GM23338 (cell line): ENCODE results near the gene GFRA1. TPM values are rescaled to one million over a fixed set of nuclear protein-coding genes. Genes with fewer than 3 reads are reported as not detected.
"Not testable (repeated sequence)": the region's sequence is repeated elsewhere in the genome, so short reads cannot be mapped to it uniquely, and the experiment has no call there.

ENCODE experiments used
- ATAC-seq: fragments of 200-7000 bp; cut with Tn5 transposase; 3 replicates; pipeline ENCODE4 v1.9.1; 2020
- DNase-seq: peaks from one replicate; pipeline ENCODE4 v3.0.0-alpha.2; 2015; ENCODE audit warnings: low spot score
- H2AFZ ChIP-seq: fragments of 200-600 bp; sonication (generic); 2 replicates; pipeline ENCODE4 v1.8.0; 2016; ENCODE audit warnings: antibody characterized with exemption, mild to moderate bottlenecking, moderate library complexity
- H3F3A ChIP-seq: fragments of 200-600 bp; sonication (generic); replicated peaks from 2 replicates; pipeline ENCODE4 v1.8.0; 2017; ENCODE audit warnings: antibody characterized with exemption, mixed run types, low read depth
- H3K27ac ChIP-seq: fragments of 200-600 bp; sonication (generic); 2 replicates; pipeline ENCODE4 v1.6.1; 2016; ENCODE audit warnings: low read depth
- H3K27me3 ChIP-seq: fragments of 200-600 bp; sonication (generic); 2 replicates; pipeline ENCODE4 v1.8.0; 2016; ENCODE audit warnings: mild to moderate bottlenecking, mixed run types, moderate library complexity; ENCODE audit not compliant: insufficient read depth
- H3K36me3 ChIP-seq: fragments of 200-600 bp; sonication (generic); 2 replicates; pipeline ENCODE4 v1.8.0; 2016; ENCODE audit warnings: mild to moderate bottlenecking; ENCODE audit not compliant: insufficient read depth
- H3K4me1 ChIP-seq: fragments of 200-600 bp; sonication (generic); 2 replicates; pipeline ENCODE4 v1.8.0; 2016; ENCODE audit warnings: mild to moderate bottlenecking, moderate library complexity; ENCODE audit not compliant: insufficient read depth
- H3K4me2 ChIP-seq: fragments of 200-600 bp; sonication (generic); 2 replicates; pipeline ENCODE4 v1.7.1; 2017; ENCODE audit warnings: mixed run types
- H3K4me3 ChIP-seq: fragments of 200-600 bp; sonication (generic); 2 replicates; pipeline ENCODE4 v1.6.1; 2016; ENCODE audit warnings: mixed run types
- H3K79me2 ChIP-seq: fragments of 200-600 bp; sonication (generic); replicated peaks from 2 replicates; pipeline ENCODE4 v1.8.0; 2017; ENCODE audit warnings: mild to moderate bottlenecking; ENCODE audit not compliant: insufficient read depth
- H3K9me2 ChIP-seq: fragments of 200-600 bp; sonication (generic); 2 replicates; pipeline ENCODE4 v1.8.0; 2017; ENCODE audit not compliant: insufficient read depth
- H4K20me1 ChIP-seq: fragments of 200-600 bp; sonication (generic); replicated peaks from 2 replicates; pipeline ENCODE4 v1.8.0; 2017; ENCODE audit warnings: mild to moderate bottlenecking; ENCODE audit not compliant: insufficient read depth
- H3K27ac Mint-ChIP-seq: 2 replicates; pipeline ENCODE4 v1.8.0; 2020; ENCODE audit warnings: inconsistent platforms, mild to moderate bottlenecking, moderate library complexity, mixed read lengths
- H3K27me3 Mint-ChIP-seq: 3 replicates; pipeline ENCODE4 v1.8.0; 2022; ENCODE audit warnings: low read depth, mild to moderate bottlenecking, moderate library complexity, mixed read lengths, inconsistent platforms; ENCODE audit not compliant: insufficient read depth, poor library complexity
- H3K36me3 Mint-ChIP-seq: 3 replicates; pipeline ENCODE4 v1.8.0; 2021; ENCODE audit warnings: low read depth, mild to moderate bottlenecking, inconsistent platforms, moderate library complexity, mixed read lengths
- H3K4me1 Mint-ChIP-seq: 3 replicates; pipeline ENCODE4 v1.8.0; 2020; ENCODE audit warnings: mild to moderate bottlenecking, inconsistent platforms, mixed read lengths
- H3K4me3 Mint-ChIP-seq: 3 replicates; pipeline ENCODE4 v1.8.0; 2021; ENCODE audit warnings: moderate library complexity, mild to moderate bottlenecking, inconsistent platforms, mixed read lengths
- H3K9me3 Mint-ChIP-seq: 3 replicates; pipeline ENCODE4 v1.8.0; 2020; ENCODE audit warnings: moderate library complexity, mild to moderate bottlenecking, inconsistent platforms, mixed read lengths
- ETS1 ChIP-seq: IDR thresholded peaks from 2 replicates; pipeline ENCODE4 v1.6.1; 2016; ENCODE audit warnings: antibody characterized with exemption
- EZH2 ChIP-seq: fragments of 200-600 bp; sonication (generic); IDR thresholded peaks from one replicate; pipeline ENCODE4 v1.8.0; 2017; ENCODE audit warnings: antibody characterized with exemption, mild to moderate bottlenecking, low read depth; ENCODE audit not compliant: unreplicated experiment
- JUNB ChIP-seq: IDR thresholded peaks from one replicate; pipeline ENCODE4 v1.6.1; 2016; ENCODE audit warnings: antibody characterized with exemption; ENCODE audit not compliant: unreplicated experiment
- NANOG ChIP-seq: IDR thresholded peaks from 2 replicates; pipeline ENCODE4 v1.6.1; 2016; ENCODE audit warnings: antibody characterized with exemption, borderline replicate concordance
- POLR2AphosphoS5 ChIP-seq: IDR thresholded peaks from 2 replicates; pipeline ENCODE4 v1.6.1; 2016; ENCODE audit warnings: antibody characterized with exemption, low read depth
- STAT1 ChIP-seq: IDR thresholded peaks from one replicate; pipeline ENCODE4 v1.6.1; 2016; ENCODE audit warnings: antibody characterized with exemption; ENCODE audit not compliant: unreplicated experiment
- ZNF114 ChIP-seq: fragments of 250-450 bp; sonication (Bioruptor Pico); IDR thresholded peaks from 2 replicates; pipeline ENCODE4 v1.5.0; 2020; ENCODE audit warnings: mild to moderate bottlenecking, moderate library complexity
- ZNF331 ChIP-seq: fragments of 250-450 bp; sonication (Bioruptor Pico); IDR thresholded peaks from 2 replicates; pipeline ENCODE4 v1.5.0; 2020; ENCODE audit warnings: low read depth, mild to moderate bottlenecking, moderate library complexity
- polyA plus RNA-seq: library from polyadenylated mRNA; unstranded; fragments of >200 nt; fragmentation: Nextera tagmentation; extraction: Ambion mirVana; gene quantifications from 2 replicates; pipeline ENCODE4 v1.2.1, GENCODE V29; 2016
- total RNA-seq: library from RNA; depleted of rRNA; stranded (reverse); fragments of >200 nt; shearing (Covaris generic); gene quantifications from 2 replicates; pipeline ENCODE4 v1.2.3, GENCODE V29; 2014
- TF ChIP-seq, protein P1 (sequence below): IDR thresholded peaks from one replicate; pipeline ENCODE4 v1.6.1; 2018; ENCODE audit warnings: antibody characterized with exemption; ENCODE audit not compliant: unreplicated experiment
- TF ChIP-seq, protein P2 (sequence below), 2 experiments: fragments of 200-600 bp in 1 of 2; sonication (generic) in 1 of 2; conservative IDR thresholded peaks; 2 replicates each; pipeline versions ENCODE4 v1.5.1 to v1.6.1; 2016 to 2017; ENCODE audit warnings: antibody characterized with exemption in 2 of 2, low read depth in 2 of 2, mild to moderate bottlenecking in 2 of 2, moderate library complexity in 1 of 2

The GFRA1 gene
- total and polyA plus RNA-seq, 2 experiments from 2014 or later, result 1.4 to 2.8 TPM

DNA sequence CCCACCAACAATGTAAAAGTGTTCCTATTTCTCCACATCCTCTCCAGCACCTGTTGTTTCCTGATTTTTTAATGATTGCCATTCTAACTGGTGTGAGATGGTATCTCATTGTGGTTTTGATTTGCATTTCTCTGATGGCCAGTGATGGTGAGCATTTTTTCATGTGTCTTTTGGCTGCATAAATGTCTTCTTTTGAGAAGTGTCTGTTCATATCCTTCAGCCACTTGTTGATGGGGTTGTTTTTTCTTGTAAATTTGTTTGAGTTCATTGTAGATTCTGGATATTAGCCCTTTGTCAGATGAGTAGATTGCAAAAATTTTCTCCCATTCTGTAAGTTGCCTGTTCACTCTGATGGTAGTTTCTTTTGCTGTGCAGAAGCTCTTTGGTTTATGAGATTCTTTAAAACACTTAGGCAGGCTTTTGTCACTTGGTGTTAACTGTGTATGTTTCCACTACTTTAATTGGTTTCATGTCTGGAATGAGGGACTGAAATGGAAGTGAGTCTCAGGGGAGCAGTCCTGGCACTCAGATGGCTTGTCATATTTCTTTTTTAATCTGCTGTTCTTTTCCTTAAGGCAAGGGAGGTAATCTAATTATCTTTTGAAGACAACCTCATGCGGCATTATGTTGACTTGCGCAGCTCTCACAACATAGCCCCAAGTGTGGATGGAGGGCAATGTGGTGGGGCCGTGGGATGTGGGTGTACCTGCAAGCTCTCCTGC is 219.8 kb downstream of the GFRA1 start:
- ATAC-seq, H3K79me2 ChIP-seq, DNase-seq, H3F3A ChIP-seq, H3K4me3 Mint-ChIP-seq, H3K27me3 Mint-ChIP-seq, H3K36me3 ChIP-seq, H3K27ac ChIP-seq, H4K20me1 ChIP-seq, H2AFZ ChIP-seq, H3K9me2 ChIP-seq, H3K4me1 ChIP-seq, H3K36me3 Mint-ChIP-seq, H3K27ac Mint-ChIP-seq, H3K4me3 ChIP-seq, H3K4me2 ChIP-seq, H3K9me3 Mint-ChIP-seq, H3K27me3 ChIP-seq: not testable (repeated sequence)
- peaks cover 12% of the 10 kb centered on the region for H3K4me1 Mint-ChIP-seq

GRCh38 chr10:116052522-116052921 is 220.5 kb downstream of the GFRA1 start:
- H3F3A ChIP-seq, H3K9me3 Mint-ChIP-seq, H3K27me3 Mint-ChIP-seq, H3K4me2 ChIP-seq, H3K36me3 Mint-ChIP-seq, H3K27ac ChIP-seq, H3K79me2 ChIP-seq, ATAC-seq, H2AFZ ChIP-seq, H3K36me3 ChIP-seq, H3K27me3 ChIP-seq, DNase-seq, H3K4me1 ChIP-seq, H3K27ac Mint-ChIP-seq, H3K9me2 ChIP-seq, H4K20me1 ChIP-seq, H3K4me3 Mint-ChIP-seq, H3K4me3 ChIP-seq: not testable (repeated sequence)
- peaks cover 12% of the 10 kb centered on the region for H3K4me1 Mint-ChIP-seq

GRCh38 chr10:116049974-116050304 is 223.1 kb downstream of the GFRA1 start:
- Histone ChIP-seq H3K9me2 (0 out of 2 replicates have a peak, but pooled peaks cover 3% of the 10 kb centered on the region), H3K4me1 (no peaks in the 10 kb centered on the region), H3K79me2 (no peaks in the 10 kb centered on the region), H3K36me3 (no peaks in the 10 kb centered on the region), H3K27me3 (no peaks in the 10 kb centered on the region), H3K27ac (no peak overlapping the region), H4K20me1 (no peaks in the 10 kb centered on the region), H3K4me2 (no peak overlapping the region), H3F3A (no peaks in the 10 kb centered on the region), H2AFZ (no peak overlapping the region), H3K4me3 (no peak overlapping the region)
- Mint-ChIP-seq H3K36me3 (no peaks in the 10 kb centered on the region), H3K9me3 (no peaks in the 10 kb centered on the region; the same call in 1 of the 3 replicates), H3K27ac (peak overlapping the region; percentile 77; the same call in 1 of the 2 replicates), H3K27me3 (peaks cover 3% of the 10 kb centered on the region), H3K4me1 (no peaks in the 10 kb centered on the region), H3K4me3 (no peak overlapping the region)
- ATAC-seq, result no peak
- no peak for DNase-seq
- no peak for TF ChIP-seq EZH2
- TF ChIP-seq JUNB, result no peak
- no peak for TF ChIP-seq POLR2AphosphoS5
- TF ChIP-seq ETS1, result no peak
- TF ChIP-seq, protein P1, sequence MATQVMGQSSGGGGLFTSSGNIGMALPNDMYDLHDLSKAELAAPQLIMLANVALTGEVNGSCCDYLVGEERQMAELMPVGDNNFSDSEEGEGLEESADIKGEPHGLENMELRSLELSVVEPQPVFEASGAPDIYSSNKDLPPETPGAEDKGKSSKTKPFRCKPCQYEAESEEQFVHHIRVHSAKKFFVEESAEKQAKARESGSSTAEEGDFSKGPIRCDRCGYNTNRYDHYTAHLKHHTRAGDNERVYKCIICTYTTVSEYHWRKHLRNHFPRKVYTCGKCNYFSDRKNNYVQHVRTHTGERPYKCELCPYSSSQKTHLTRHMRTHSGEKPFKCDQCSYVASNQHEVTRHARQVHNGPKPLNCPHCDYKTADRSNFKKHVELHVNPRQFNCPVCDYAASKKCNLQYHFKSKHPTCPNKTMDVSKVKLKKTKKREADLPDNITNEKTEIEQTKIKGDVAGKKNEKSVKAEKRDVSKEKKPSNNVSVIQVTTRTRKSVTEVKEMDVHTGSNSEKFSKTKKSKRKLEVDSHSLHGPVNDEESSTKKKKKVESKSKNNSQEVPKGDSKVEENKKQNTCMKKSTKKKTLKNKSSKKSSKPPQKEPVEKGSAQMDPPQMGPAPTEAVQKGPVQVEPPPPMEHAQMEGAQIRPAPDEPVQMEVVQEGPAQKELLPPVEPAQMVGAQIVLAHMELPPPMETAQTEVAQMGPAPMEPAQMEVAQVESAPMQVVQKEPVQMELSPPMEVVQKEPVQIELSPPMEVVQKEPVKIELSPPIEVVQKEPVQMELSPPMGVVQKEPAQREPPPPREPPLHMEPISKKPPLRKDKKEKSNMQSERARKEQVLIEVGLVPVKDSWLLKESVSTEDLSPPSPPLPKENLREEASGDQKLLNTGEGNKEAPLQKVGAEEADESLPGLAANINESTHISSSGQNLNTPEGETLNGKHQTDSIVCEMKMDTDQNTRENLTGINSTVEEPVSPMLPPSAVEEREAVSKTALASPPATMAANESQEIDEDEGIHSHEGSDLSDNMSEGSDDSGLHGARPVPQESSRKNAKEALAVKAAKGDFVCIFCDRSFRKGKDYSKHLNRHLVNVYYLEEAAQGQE, result no peak
- TF ChIP-seq ZNF331, result no peak
- TF ChIP-seq, protein P2, sequence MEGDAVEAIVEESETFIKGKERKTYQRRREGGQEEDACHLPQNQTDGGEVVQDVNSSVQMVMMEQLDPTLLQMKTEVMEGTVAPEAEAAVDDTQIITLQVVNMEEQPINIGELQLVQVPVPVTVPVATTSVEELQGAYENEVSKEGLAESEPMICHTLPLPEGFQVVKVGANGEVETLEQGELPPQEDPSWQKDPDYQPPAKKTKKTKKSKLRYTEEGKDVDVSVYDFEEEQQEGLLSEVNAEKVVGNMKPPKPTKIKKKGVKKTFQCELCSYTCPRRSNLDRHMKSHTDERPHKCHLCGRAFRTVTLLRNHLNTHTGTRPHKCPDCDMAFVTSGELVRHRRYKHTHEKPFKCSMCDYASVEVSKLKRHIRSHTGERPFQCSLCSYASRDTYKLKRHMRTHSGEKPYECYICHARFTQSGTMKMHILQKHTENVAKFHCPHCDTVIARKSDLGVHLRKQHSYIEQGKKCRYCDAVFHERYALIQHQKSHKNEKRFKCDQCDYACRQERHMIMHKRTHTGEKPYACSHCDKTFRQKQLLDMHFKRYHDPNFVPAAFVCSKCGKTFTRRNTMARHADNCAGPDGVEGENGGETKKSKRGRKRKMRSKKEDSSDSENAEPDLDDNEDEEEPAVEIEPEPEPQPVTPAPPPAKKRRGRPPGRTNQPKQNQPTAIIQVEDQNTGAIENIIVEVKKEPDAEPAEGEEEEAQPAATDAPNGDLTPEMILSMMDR (conservative IDR thresholded peaks at IDR 0.05; ENCODE audit: low read depth in 2 of 2), result no peak
- TF ChIP-seq ZNF114 (CRISPR knock-in tag), result no peak
- no peak for TF ChIP-seq STAT1
- TF ChIP-seq NANOG, result no peak
